HepG2 (cell line): Measurements from ENCODE around the gene KIAA1549. TPM values are rescaled to one million over a fixed set of nuclear protein-coding genes. Genes with fewer than 3 reads are reported as not detected.

Experiments used
- ATAC-seq: fragments of 200-7000 bp; cut with Tn5 transposase; 3 replicates; pipeline ENCODE4 v1.9.1; 2020; ENCODE audit warnings: mild to moderate bottlenecking, moderate library complexity
- BruUV-seq: library from RNA; stranded (reverse); fragments of 400-500 nt; replicated peaks from 2 replicates; lab custom pipeline; 2021; lab: Mats Ljungman, UMichigan
- CTCF ChIA-PET: fragments of 300-600 bp; formaldehyde crosslinking; extraction: SDS; loops from one replicate; lab custom pipeline; 2021; ENCODE audit warnings: low total read pairs, inconsistent platforms, low intra/inter-chr PET ratio; lab: Yijun Ruan, JAX
- POLR2A ChIA-PET: fragments of 350-600 bp; sonication (Branson Sonifier 250); formaldehyde crosslinking; loops from one replicate; lab custom pipeline; 2020; ENCODE audit warnings: antibody characterized with exemption, inconsistent platforms; lab: Yijun Ruan, JAX
- DNase-seq: peaks from one replicate; pipeline ENCODE4 v3.0.0-alpha.2; 2015; ENCODE audit warnings: low spot score
- FAIRE-seq: peaks from 3 replicates; lab custom pipeline; 2011; peaks lifted over from hg19 to GRCh38; lab: Jason Lieb, UNC
- H2AFZ ChIP-seq: one replicate; pipeline ENCODE4 v1.6.1; 2011; ENCODE audit warnings: low read length, inconsistent platforms
- H3K27ac ChIP-seq: fragments of 300-600 bp; 3 replicates; pipeline ENCODE4 v1.8.0; 2011; ENCODE audit warnings: mixed run types, mild to moderate bottlenecking, mixed read lengths, low read length, inconsistent platforms; ENCODE audit not compliant: insufficient read depth; ENCODE audit errors: extremely low read length
- H3K27me3 ChIP-seq, 2 experiments: fragments of 200-600 bp in 1 of 2; 2 replicates in 1 of 2; 3 replicates in 1 of 2; pipeline versions ENCODE4 v1.6.0 to v1.8.0; 2011; ENCODE audit warnings: low read length in 2 of 2, mild to moderate bottlenecking in 2 of 2, moderate library complexity in 2 of 2, inconsistent platforms in 1 of 2; ENCODE audit not compliant: insufficient read depth in 2 of 2, control insufficient read depth in 1 of 2
- H3K36me3 ChIP-seq, 2 experiments: fragments of 200-600 bp in 1 of 2; replicated peaks in 1 of 2; 2 replicates in 1 of 2; 3 replicates in 1 of 2; pipeline versions ENCODE4 v1.5.1 to v1.8.0; 2011; ENCODE audit warnings: low read length in 2 of 2, inconsistent platforms in 1 of 2; ENCODE audit not compliant: insufficient read depth in 2 of 2, control insufficient read depth in 1 of 2
- H3K4me1 ChIP-seq: 2 replicates; pipeline ENCODE4 v1.5.1; 2012; ENCODE audit warnings: low read length, inconsistent platforms; ENCODE audit not compliant: insufficient read depth
- H3K4me2 ChIP-seq: 2 replicates; pipeline ENCODE4 v1.6.0; 2011; ENCODE audit warnings: low read depth, low read length, inconsistent platforms
- H3K4me3 ChIP-seq, 3 experiments: fragments of 200-600 bp in 1 of 3; sonication (generic), shearing (Covaris generic) in 1 of 3; replicated peaks in 1 of 3; 2 replicates each; pipeline ENCODE4 v1.5.1; 2011 to 2016; ENCODE audit warnings: low read length in 3 of 3, inconsistent platforms in 2 of 3, low read depth in 2 of 3, mild to moderate bottlenecking in 2 of 3, control low read depth in 1 of 3, mixed read lengths in 1 of 3; ENCODE audit not compliant: insufficient read depth in 1 of 3
- H3K79me2 ChIP-seq: one replicate; pipeline ENCODE4 v1.6.1; 2011; ENCODE audit warnings: low read length, inconsistent platforms; ENCODE audit not compliant: insufficient read depth
- H3K9ac ChIP-seq: 2 replicates; pipeline ENCODE4 v1.6.0; 2011; ENCODE audit warnings: mild to moderate bottlenecking, low read depth, low read length, inconsistent platforms; ENCODE audit not compliant: insufficient read depth
- H3K9me3 ChIP-seq: 2 replicates; pipeline ENCODE4 v1.5.1; 2012; ENCODE audit warnings: mild to moderate bottlenecking, low read length
- H4K20me1 ChIP-seq: 2 replicates; pipeline ENCODE4 v1.6.0; 2011; ENCODE audit warnings: inconsistent platforms, mild to moderate bottlenecking, low read length, moderate library complexity; ENCODE audit not compliant: insufficient read depth
- ASH2L ChIP-seq: fragments of 300-600, 200-600 bp; sonication (generic); IDR thresholded peaks from 2 replicates; pipeline ENCODE4 v1.7.0; 2017; ENCODE audit warnings: low read depth, mild to moderate bottlenecking, moderate library complexity, mixed read lengths, low read length; ENCODE audit not compliant: insufficient read length
- ELF3 ChIP-seq: IDR thresholded peaks from 2 replicates; pipeline ENCODE4 v1.6.1; 2016; ENCODE audit warnings: missing genetic modification reagents, missing compliant biosample characterization
- HDAC6 ChIP-seq: fragments of 200-600 bp; sonication (generic); IDR thresholded peaks from 2 replicates; pipeline ENCODE4 v1.7.0; 2017; ENCODE audit warnings: mild to moderate bottlenecking, antibody characterized with exemption, low read length, low read depth
- JUND ChIP-seq: sonication (generic); formaldehyde crosslinking; IDR thresholded peaks from 2 replicates; pipeline ENCODE4 v1.8.0; 2022; ENCODE audit warnings: mild to moderate bottlenecking, missing genetic modification reagents
- PAXIP1 ChIP-seq: sonication (generic); formaldehyde crosslinking; conservative IDR thresholded peaks from 2 replicates; pipeline ENCODE4 v1.4.0; 2020; ENCODE audit warnings: mild to moderate bottlenecking, missing genetic modification reagents, moderate library complexity
- RAD21 ChIP-seq: fragments of 450-650 bp; formaldehyde crosslinking; IDR thresholded peaks from 2 replicates; pipeline ENCODE4 v1.5.0; 2020; ENCODE audit warnings: mild to moderate bottlenecking
- TAF1 ChIP-seq: sonication (generic); formaldehyde crosslinking; IDR thresholded peaks from 2 replicates; pipeline ENCODE4 v1.4.0; 2020; ENCODE audit warnings: missing genetic modification reagents
- ZBTB39 ChIP-seq: sonication (generic); formaldehyde crosslinking; IDR thresholded peaks from 2 replicates; pipeline ENCODE4 v1.5.0; 2020; ENCODE audit warnings: missing genetic modification reagents
- ZMYM2 ChIP-seq: sonication (generic); formaldehyde crosslinking; IDR thresholded peaks from 2 replicates; pipeline ENCODE4 v1.8.0; 2022; ENCODE audit warnings: mild to moderate bottlenecking, missing genetic modification reagents
- ZNF160 ChIP-seq: sonication (generic); formaldehyde crosslinking; IDR thresholded peaks from 2 replicates; pipeline ENCODE4 v1.8.0; 2022; ENCODE audit warnings: mild to moderate bottlenecking, inconsistent platforms, missing genetic modification reagents
- ZNF670 ChIP-seq: sonication (generic); formaldehyde crosslinking; IDR thresholded peaks from 2 replicates; pipeline ENCODE4 v1.8.0; 2022; ENCODE audit warnings: mild to moderate bottlenecking, missing genetic modification reagents, borderline replicate concordance
- ZNF75D ChIP-seq: sonication (generic); formaldehyde crosslinking; IDR thresholded peaks from 2 replicates; pipeline ENCODE4 v1.8.1; 2023; ENCODE audit warnings: missing genetic modification reagents, mild to moderate bottlenecking, borderline replicate concordance
- ZNF83 ChIP-seq: sonication (generic); formaldehyde crosslinking; IDR thresholded peaks from 2 replicates; pipeline ENCODE4 v1.4.0; 2020; ENCODE audit warnings: missing genetic modification reagents, mild to moderate bottlenecking, borderline replicate concordance
- WGBS: methylation state at CpG from one replicate; pipeline ENCODE4 v1.1.6; 2017; ENCODE audit warnings: low lambda C conversion rate; 5-methylcytosine and 5-hydroxymethylcytosine counted together
- in situ Hi-C: cut with HindIII; loops from 2 replicates; pipeline ENCODE4 v1.10.0; 2017; ENCODE audit warnings: low pct_unique_long_range_greater_than_20kb; ENCODE audit not compliant: extremely low pct_ligation_motif_present
- intact Hi-C: fragments of 100-400 bp; cut with micrococcal nuclease; formaldehyde crosslinking; loops from one replicate; pipeline ENCODE4 v1.10.0; 2022; ENCODE audit not compliant: unreplicated experiment
- polyA plus RNA-seq, 8 experiments: library from polyadenylated mRNA; depleted of rRNA in 3 of 8; stranded (reverse) in 7 of 8; unstranded in 1 of 8; fragments of >200 nt; fragmentation: Illumina TruSeq in 4 of 8; extraction: Trizol in 4 of 8; gene quantifications; 2 replicates each; pipeline versions ENCODE4 v1.2.1 to v1.2.3, GENCODE V29; 2011 to 2016; ENCODE audit warnings: low read depth in 4 of 8, missing spikeins in 1 of 8, mixed read lengths in 1 of 8; ENCODE audit not compliant: insufficient read depth in 1 of 8
- total RNA-seq, 5 experiments: library from RNA; depleted of rRNA; stranded (reverse); fragments of >200 nt; fragmentation: Illumina TruSeq; extraction: Trizol; gene quantifications; 2 replicates each; pipeline ENCODE4 v1.2.3, GENCODE V29; 2016; ENCODE audit warnings: low read depth in 1 of 5

Gene KIAA1549
- total and polyA plus RNA-seq, 2 of the 13 experiments (the other 11 are each of a cell fraction or from before 2014, with no cell fraction given) = 1.1 to 1.8 TPM

GRCh38 chr7:138879356-138879755 is 101.8 kb downstream of the KIAA1549 start:
- intact Hi-C loops = no loop called here
- H3K79me2 ChIP-seq = no peaks in the 10 kb centered on the region
- POLR2A ChIA-PET = no interaction called here
- BruUV-seq = no TSS peak
- TF ChIP-seq ZMYM2 (no peak), RAD21 (no peak), TAF1 (no peak), ZNF83 (CRISPR knock-in tag) (no peak), HDAC6 (no peak), ELF3 (no peak), PAXIP1 (CRISPR knock-in tag) (no peak), ZNF75D (CRISPR knock-in tag) (no peak), ZNF160 (CRISPR knock-in tag) (no peak), JUND (no peak), ZNF670 (CRISPR knock-in tag) (no peak), ASH2L (no peak), ZBTB39 (CRISPR knock-in tag) (no peak)
- no peaks in the 10 kb centered on the region for H3K27me3 ChIP-seq
- ATAC-seq = no peak
- CTCF ChIA-PET = no interaction called here
- H2AFZ ChIP-seq = no peak overlapping the region
- 97% methylated on average over 10 of the region's 10 CpGs for WGBS
- in situ Hi-C loops = no loop called here
- H3K36me3 ChIP-seq = peaks cover 0 to 4% of the 10 kb centered on the region in 2 experiments; a peak in 1 of 5 replicates
- FAIRE-seq = no peak
- peaks cover 6% of the 10 kb centered on the region; the same call in 1 of the 2 replicates for H3K4me1 ChIP-seq
- no peaks in the 10 kb centered on the region for H3K9me3 ChIP-seq
- no peaks in the 10 kb centered on the region for H4K20me1 ChIP-seq
- H3K9ac ChIP-seq = no peak overlapping the region
- no peak overlapping the region for H3K27ac ChIP-seq
- H3K4me2 ChIP-seq = no peak overlapping the region
- no peak overlapping the region for H3K4me3 ChIP-seq
- no peak for DNase-seq
